DND-41 (cell line): ENCODE data around the gene ADARB2.

Source experiments
- CTCF ChIP-seq: IDR thresholded peaks from 2 replicates; pipeline ENCODE4 v1.5.1; 2012; ENCODE audit warnings: borderline replicate concordance, low read length, moderate library complexity, mild to moderate bottlenecking; ENCODE audit not compliant: poor library complexity, severe bottlenecking; ENCODE audit errors: extremely low read depth
- EZH2 ChIP-seq: IDR thresholded peaks from 3 replicates; pipeline ENCODE4 v1.6.1; 2012; ENCODE audit warnings: borderline replicate concordance, low read depth, mild to moderate bottlenecking, moderate library complexity, low read length, inconsistent platforms; ENCODE audit not compliant: severe bottlenecking

- no peak for TF ChIP-seq CTCF
- TF ChIP-seq EZH2: no peak
Observed at GRCh38 chr10:1141261-1141660, 596.1 kb downstream of the ADARB2 start.
